Common myeloid progenitor, CD34-positive (primary cell): ENCODE results near the gene TTLL10.

Source experiments
- CTCF ChIA-PET: fragments of 350-600 bp; sonication (Branson Sonifier 250); formaldehyde crosslinking; loops from one replicate; lab custom pipeline; 2021; ENCODE audit warnings: antibody characterized with exemption; lab: Charles Lee
- POLR2A ChIA-PET: fragments of 350-600 bp; sonication (Branson Sonifier 250); formaldehyde crosslinking; loops from one replicate; lab custom pipeline; 2021; ENCODE audit warnings: antibody characterized with exemption; lab: Charles Lee
- DNase-seq, 3 donors: peaks; one replicate each; pipeline versions ENCODE4 v3.0.0 to v3.0.0-alpha.2; 2013
- H3K27ac ChIP-seq, 2 experiments: 1 replicate in 1 of 2; 2 replicates in 1 of 2; pipeline ENCODE4 v1.7.0; 2013; ENCODE audit warnings: inconsistent platforms in 2 of 2, low read length in 2 of 2, mild to moderate bottlenecking in 2 of 2, low read depth in 1 of 2, moderate library complexity in 1 of 2; ENCODE audit not compliant: severe bottlenecking in 2 of 2, insufficient read depth in 1 of 2, poor library complexity in 1 of 2
- H3K27me3 ChIP-seq, 5 experiments: replicated peaks in 2 of 5; 1 replicate in 3 of 5; 2 replicates in 2 of 5; pipeline versions ENCODE4 v1.6.1 to v1.7.0; 2013; ENCODE audit warnings: low read length in 4 of 5, mild to moderate bottlenecking in 2 of 5, moderate library complexity in 2 of 5, inconsistent platforms in 1 of 5; ENCODE audit not compliant: insufficient read depth in 5 of 5, control insufficient read depth in 4 of 5
- H3K36me3 ChIP-seq, 4 experiments: 1 replicate in 2 of 4; 2 replicates in 2 of 4; pipeline versions ENCODE4 v1.6.1 to v1.7.0; 2013; ENCODE audit warnings: low read length in 3 of 4, control low read depth in 1 of 4, mild to moderate bottlenecking in 1 of 4; ENCODE audit not compliant: control insufficient read depth in 4 of 4, insufficient read depth in 4 of 4
- H3K4me1 ChIP-seq, 4 experiments: 1 replicate in 3 of 4; 2 replicates in 1 of 4; pipeline versions ENCODE4 v1.6.1 to v1.7.1; 2013; ENCODE audit warnings: low read length in 3 of 4, mild to moderate bottlenecking in 3 of 4, control low read depth in 1 of 4, inconsistent platforms in 1 of 4, moderate library complexity in 1 of 4; ENCODE audit not compliant: control insufficient read depth in 4 of 4, insufficient read depth in 4 of 4; ENCODE audit errors: control extremely low read depth in 1 of 4
- H3K4me3 ChIP-seq, 7 experiments: 1 replicate in 4 of 7; 2 replicates in 3 of 7; pipeline versions ENCODE4 v1.5.1 to v1.7.0; 2013; ENCODE audit warnings: mild to moderate bottlenecking in 7 of 7, low read length in 6 of 7, moderate library complexity in 6 of 7, inconsistent platforms in 2 of 7, low read depth in 2 of 7, control low read depth in 1 of 7; ENCODE audit not compliant: insufficient read depth in 4 of 7, control insufficient read depth in 1 of 7; ENCODE audit errors: extremely low read depth in 1 of 7
- H3K9me3 ChIP-seq, 5 experiments: 1 replicate in 4 of 5; 2 replicates in 1 of 5; pipeline versions ENCODE4 v1.6.1 to v1.7.1; 2013; ENCODE audit warnings: low read length in 4 of 5, mild to moderate bottlenecking in 2 of 5, inconsistent platforms in 1 of 5, low read depth in 1 of 5, moderate library complexity in 1 of 5; ENCODE audit not compliant: control insufficient read depth in 4 of 5, insufficient read depth in 2 of 5; ENCODE audit errors: control extremely low read depth in 1 of 5
- WGBS: methylation state at CpG from one replicate; pipeline ENCODE4 v1.1.5; 2013; ENCODE audit not compliant: insufficient coverage; 5-methylcytosine and 5-hydroxymethylcytosine counted together

TTLL10 gene

GRCh38 chr1:1134300-1134970, 39.2 kb upstream of the TTLL10 start:
- Histone ChIP-seq H3K4me3 (no peak overlapping the region), H3K4me1 (peaks cover 0 to 27% (median 23%) of the 10 kb centered on the region in 4 experiments), H3K9me3 (peaks cover 0 to 4% (median 0%) of the 10 kb centered on the region in 5 experiments), H3K36me3 (no peaks in the 10 kb centered on the region), H3K27ac (no peak overlapping the region), H3K27me3 (no peaks in the 10 kb centered on the region)
- WGBS, result 95% methylated on average over 28 of the region's 28 CpGs
- POLR2A ChIA-PET, result no interaction called here
- DNase-seq, result no peak
- CTCF ChIA-PET, result interaction anchor here (0.8 to 1.2 kb wide), 2 partner anchors 12 to 81 kb away, joined by 3 read pairs; no protein-coding TSS in a partner anchor

GRCh38 chr1:1135339-1136136, 38.1 kb upstream of the TTLL10 start:
- POLR2A ChIA-PET, result interaction anchor here (0.5 to 1.4 kb wide), 2 partner anchors 40 to 80 kb away, joined by 3 to 4 read pairs; no protein-coding TSS in a partner anchor
- no peaks in the 10 kb centered on the region for H3K27me3 ChIP-seq
- 92% methylated on average over 13 of the region's 20 CpGs for WGBS
- CTCF ChIA-PET, result interaction anchor here (1.0 to 2.2 kb wide), 3 partner anchors 11 to 48 kb away, joined by 3 to 13 read pairs (median 4); no protein-coding TSS in a partner anchor
- H3K4me3 ChIP-seq, result no peak overlapping the region
- H3K27ac ChIP-seq, result no peak overlapping the region
- no peaks in the 10 kb centered on the region for H3K36me3 ChIP-seq
- H3K4me1 ChIP-seq, result peaks cover 0 to 27% (median 23%) of the 10 kb centered on the region in 4 experiments
- H3K9me3 ChIP-seq, result peaks cover 0 to 4% (median 0%) of the 10 kb centered on the region in 5 experiments
- DNase-seq, result no peak

- DNase-seq, result peak in 1 of 3 donors; percentile 41
- CTCF ChIA-PET, result interaction anchor here (0.6 to 2.2 kb wide), 6 partner anchors 12 to 77 kb away, joined by 3 to 13 read pairs (median 4); partner anchors contain the start of gene TNFRSF4
Observed at GRCh38 chr1:1136547-1137230, 37.0 kb upstream of the TTLL10 start.

GRCh38 chr1:1137256-1138045, 36.2 kb upstream of the TTLL10 start:
- CTCF ChIA-PET, result interaction anchor here (0.6 to 2.2 kb wide), 5 partner anchors 13 to 76 kb away, joined by 3 to 13 read pairs (median 4); partner anchors contain the start of gene TNFRSF4
- Histone ChIP-seq H3K9me3 (peaks cover 0 to 4% (median 0%) of the 10 kb centered on the region in 5 experiments), H3K36me3 (no peaks in the 10 kb centered on the region), H3K27me3 (no peaks in the 10 kb centered on the region), H3K27ac (peak overlapping the region in 1 of 2 experiments; percentile 25), H3K4me1 (peaks cover 0 to 29% (median 24%) of the 10 kb centered on the region in 4 experiments), H3K4me3 (peak overlapping the region in 3 of 7 experiments; percentile 39 to 62 (median 43))
- POLR2A ChIA-PET, result interaction anchor here (1.4 kb wide), 1 partner anchor 78 kb away, joined by 3 read pairs; no protein-coding TSS in a partner anchor
- 13% methylated on average over 15 of the region's 36 CpGs for WGBS
- peak; percentile 61 to 88 (median 88) for DNase-seq

More at GRCh38 chr1:1136547-1137230, 37.0 kb upstream of the TTLL10 start:
- no peaks in the 10 kb centered on the region for H3K36me3 ChIP-seq
- peaks cover 0 to 4% (median 0%) of the 10 kb centered on the region in 5 experiments for H3K9me3 ChIP-seq
- peak overlapping the region in 3 of 7 experiments; percentile 42 to 62 (median 43) for H3K4me3 ChIP-seq
- H3K4me1 ChIP-seq, result peaks cover 0 to 27% (median 24%) of the 10 kb centered on the region in 4 experiments
- POLR2A ChIA-PET, result interaction anchor here (0.6 to 1.4 kb wide), 2 partner anchors 21 to 78 kb away, joined by 3 read pairs; no protein-coding TSS in a partner anchor
- H3K27me3 ChIP-seq, result no peaks in the 10 kb centered on the region
- no peak overlapping the region for H3K27ac ChIP-seq
- whole genome bisulfite sequencing, result 39% methylated on average over 24 of the region's 48 CpGs

- Histone ChIP-seq H3K4me1 (peaks cover 0 to 61% (median 55%) of the 10 kb centered on the region in 4 experiments), H3K4me3 (no peak overlapping the region), H3K27me3 (no peaks in the 10 kb centered on the region), H3K36me3 (no peaks in the 10 kb centered on the region), H3K9me3 (no peaks in the 10 kb centered on the region), H3K27ac (no peak overlapping the region)
- CTCF ChIA-PET, result no interaction called here
- no peak for DNase-seq
- WGBS, result 72% methylated on average over 14 of the region's 18 CpGs
- POLR2A ChIA-PET, result no interaction called here
Observed at GRCh38 chr1:1140673-1141072, 33.0 kb upstream of the TTLL10 start.
